Astrocyte of the cerebellum (primary cell): ENCODE results near the gene UGT1A9.

Experiments used
- DNase-seq: peaks from one replicate; pipeline ENCODE4 v3.0.0-alpha.2; 2011; ENCODE audit warnings: low read depth
- H3K4me3 ChIP-seq: 2 replicates; pipeline ENCODE4 v1.5.1; 2011; ENCODE audit warnings: mild to moderate bottlenecking, low read depth, low read length, moderate library complexity
- CTCF ChIP-seq: IDR thresholded peaks from 2 replicates; pipeline ENCODE4 v1.5.1; 2012; ENCODE audit warnings: low read length, low read depth, moderate library complexity, mild to moderate bottlenecking; ENCODE audit errors: missing control alignments
- in situ Hi-C: cut with HindIII; loops from 2 replicates; pipeline ENCODE4 v1.10.0; 2017; ENCODE audit warnings: low sequenced_read_pairs

UGT1A9 gene

GRCh38 chr2:233811087-233811486 lies 139.4 kb downstream of the UGT1A9 start:
- DNase-seq, result no peak
- in situ Hi-C loops, result no loop called here
- H3K4me3 ChIP-seq, result no peak overlapping the region
- TF ChIP-seq CTCF, result no peak

- in situ Hi-C loops, result no loop called here
- no peak for DNase-seq
- TF ChIP-seq CTCF, result no peak
- no peak overlapping the region for H3K4me3 ChIP-seq
Measured at GRCh38 chr2:233811732-233812131, 140.0 kb downstream of the UGT1A9 start.

GRCh38 chr2:233813236-233814055 lies 141.7 kb downstream of the UGT1A9 start:
- no peak for DNase-seq
- no peak overlapping the region for H3K4me3 ChIP-seq
- in situ Hi-C loops, result no loop called here
- no peak for TF ChIP-seq CTCF

- no peak for DNase-seq
- no peak for TF ChIP-seq CTCF
- H3K4me3 ChIP-seq, result no peak overlapping the region
- in situ Hi-C loops, result no loop called here
Measured at GRCh38 chr2:233814056-233814835, 142.5 kb downstream of the UGT1A9 start.

GRCh38 chr2:233815861-233816260 lies 144.2 kb downstream of the UGT1A9 start:
- no peak for DNase-seq

GRCh38 chr2:233816334-233816733 lies 144.6 kb downstream of the UGT1A9 start:
- in situ Hi-C loops, result no loop called here
- no peak overlapping the region for H3K4me3 ChIP-seq
- no peak for DNase-seq
- no peak for TF ChIP-seq CTCF

More at GRCh38 chr2:233815861-233816260, 144.2 kb downstream of the UGT1A9 start:
- TF ChIP-seq CTCF, result no peak
- in situ Hi-C loops, result no loop called here
- no peak overlapping the region for H3K4me3 ChIP-seq
